Measurements from ENCODE around the gene CEP78. TPM values are rescaled to one million over a fixed set of nuclear protein-coding genes. Genes with fewer than 3 reads are reported as not detected.

CEP78 gene
- total and polyA plus RNA-seq, 12 donors = 1.7 to 5.7 (median 3.2) TPM

DNA sequence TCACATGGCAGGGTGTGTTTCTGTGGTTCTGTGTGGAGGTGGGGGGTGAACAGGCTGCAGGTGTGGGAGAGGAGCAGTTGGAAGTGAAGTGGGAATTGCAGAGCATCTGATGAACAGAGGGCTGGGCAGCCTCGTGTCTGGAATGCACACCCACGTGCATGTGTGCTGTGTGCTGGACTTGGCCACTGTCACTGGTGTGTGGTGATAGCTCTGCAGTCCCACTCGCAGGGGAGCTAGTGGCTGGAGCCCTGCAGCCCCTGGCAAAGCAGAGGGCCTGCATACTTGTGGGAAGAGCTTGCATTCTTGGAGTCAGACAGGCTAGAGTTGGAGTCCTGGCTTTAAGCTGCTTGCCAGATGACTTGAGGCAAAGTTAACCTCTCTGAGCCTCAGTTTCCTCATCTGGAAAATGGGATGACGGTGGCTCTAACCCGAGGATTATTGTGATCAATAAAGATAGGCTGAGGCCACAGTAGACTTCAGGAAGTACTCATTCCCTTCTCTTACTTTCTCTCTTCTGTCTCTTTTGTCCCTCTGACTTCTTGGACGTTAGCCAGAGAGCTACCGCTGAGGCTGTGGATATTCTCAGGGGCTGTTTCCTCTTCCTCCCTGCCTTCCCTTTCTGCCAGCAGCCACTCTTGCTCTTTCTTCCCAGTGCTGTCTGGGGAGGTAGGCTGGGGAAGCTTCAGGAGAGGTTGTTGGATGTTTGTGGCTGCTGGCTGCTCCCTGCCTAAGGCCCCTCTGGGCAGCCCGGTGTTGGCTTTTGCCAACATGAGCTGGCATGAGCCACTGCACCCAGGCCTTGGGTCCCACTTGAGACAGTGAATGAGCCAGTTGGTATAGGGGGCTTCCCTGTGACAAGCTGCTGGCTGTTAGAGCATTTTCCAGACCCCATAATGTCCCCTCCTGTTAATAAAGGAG is 79.3 kb downstream of the CEP78 start:
- no peaks in the 10 kb centered on the region for H3K36me3 ChIP-seq
- no peaks in the 10 kb centered on the region for H3K9me3 ChIP-seq
- peaks cover 0 to 6% (median 0%) of the 10 kb centered on the region in 9 donors for H3K4me1 ChIP-seq
- no peak overlapping the region for H3K4me3 ChIP-seq
- TF ChIP-seq, protein P1, sequence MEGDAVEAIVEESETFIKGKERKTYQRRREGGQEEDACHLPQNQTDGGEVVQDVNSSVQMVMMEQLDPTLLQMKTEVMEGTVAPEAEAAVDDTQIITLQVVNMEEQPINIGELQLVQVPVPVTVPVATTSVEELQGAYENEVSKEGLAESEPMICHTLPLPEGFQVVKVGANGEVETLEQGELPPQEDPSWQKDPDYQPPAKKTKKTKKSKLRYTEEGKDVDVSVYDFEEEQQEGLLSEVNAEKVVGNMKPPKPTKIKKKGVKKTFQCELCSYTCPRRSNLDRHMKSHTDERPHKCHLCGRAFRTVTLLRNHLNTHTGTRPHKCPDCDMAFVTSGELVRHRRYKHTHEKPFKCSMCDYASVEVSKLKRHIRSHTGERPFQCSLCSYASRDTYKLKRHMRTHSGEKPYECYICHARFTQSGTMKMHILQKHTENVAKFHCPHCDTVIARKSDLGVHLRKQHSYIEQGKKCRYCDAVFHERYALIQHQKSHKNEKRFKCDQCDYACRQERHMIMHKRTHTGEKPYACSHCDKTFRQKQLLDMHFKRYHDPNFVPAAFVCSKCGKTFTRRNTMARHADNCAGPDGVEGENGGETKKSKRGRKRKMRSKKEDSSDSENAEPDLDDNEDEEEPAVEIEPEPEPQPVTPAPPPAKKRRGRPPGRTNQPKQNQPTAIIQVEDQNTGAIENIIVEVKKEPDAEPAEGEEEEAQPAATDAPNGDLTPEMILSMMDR (IDR thresholded peaks at IDR 0.05) = no peak
- H3K27ac ChIP-seq = no peak overlapping the region
- ATAC-seq (no peak), DNase-seq (no peak)
- intact Hi-C loops (cut with DNase I) = no loop called here
- WGBS, 2 donors = 37 to 40% methylated on average over 8 of the region's 8 CpGs
- no peaks in the 10 kb centered on the region for H3K27me3 ChIP-seq

DNA sequence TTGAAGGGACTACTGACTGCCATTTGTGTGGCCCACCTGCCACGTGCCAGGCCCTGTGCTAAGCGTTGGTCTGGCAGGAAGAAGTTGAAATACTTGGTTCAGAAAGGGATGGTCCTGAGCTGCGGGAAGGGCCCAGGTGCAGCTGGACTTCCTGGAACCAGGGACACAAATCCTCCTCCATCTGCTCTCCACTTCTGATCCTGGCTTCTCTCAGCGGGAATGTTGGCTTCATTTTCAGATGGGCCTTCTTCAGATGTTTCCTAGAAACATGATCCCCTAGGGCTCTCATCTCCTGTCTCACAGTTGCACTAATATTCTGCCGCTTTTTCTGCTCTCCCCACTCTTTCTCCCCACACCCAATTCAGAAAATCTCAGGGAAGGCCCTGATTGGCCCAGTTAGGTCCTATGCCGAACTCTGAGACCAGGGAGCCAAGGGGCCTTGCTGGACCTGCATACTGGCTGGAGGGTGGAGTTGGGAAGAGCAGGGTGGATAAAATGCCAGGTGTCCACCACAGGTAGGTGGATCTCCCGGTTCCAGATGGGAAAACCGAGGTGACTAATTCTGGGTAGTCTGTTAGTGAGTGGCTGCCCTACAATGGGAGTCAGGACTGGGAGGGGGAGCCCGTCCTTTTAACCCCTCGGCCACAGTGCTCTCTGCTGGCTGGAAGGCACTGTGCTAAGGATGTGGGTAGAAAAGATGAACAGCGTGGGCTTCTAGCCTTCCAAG is 80.5 kb downstream of the CEP78 start:
- no peak overlapping the region for H3K4me3 ChIP-seq
- no peaks in the 10 kb centered on the region for H3K9me3 ChIP-seq
- no peak for DNase-seq
- H3K27ac ChIP-seq = no peak overlapping the region
- H3K4me1 ChIP-seq = peaks cover 0 to 6% (median 0%) of the 10 kb centered on the region in 9 donors
- TF ChIP-seq, protein P1 (IDR thresholded peaks at IDR 0.05) = no peak
- ATAC-seq = no peak
- H3K36me3 ChIP-seq = no peaks in the 10 kb centered on the region
- intact Hi-C loops (cut with DNase I) = no loop called here
- H3K27me3 ChIP-seq = no peaks in the 10 kb centered on the region
- WGBS, 2 donors = 86 to 90% methylated on average over 11 of the region's 11 CpGs

DNA sequence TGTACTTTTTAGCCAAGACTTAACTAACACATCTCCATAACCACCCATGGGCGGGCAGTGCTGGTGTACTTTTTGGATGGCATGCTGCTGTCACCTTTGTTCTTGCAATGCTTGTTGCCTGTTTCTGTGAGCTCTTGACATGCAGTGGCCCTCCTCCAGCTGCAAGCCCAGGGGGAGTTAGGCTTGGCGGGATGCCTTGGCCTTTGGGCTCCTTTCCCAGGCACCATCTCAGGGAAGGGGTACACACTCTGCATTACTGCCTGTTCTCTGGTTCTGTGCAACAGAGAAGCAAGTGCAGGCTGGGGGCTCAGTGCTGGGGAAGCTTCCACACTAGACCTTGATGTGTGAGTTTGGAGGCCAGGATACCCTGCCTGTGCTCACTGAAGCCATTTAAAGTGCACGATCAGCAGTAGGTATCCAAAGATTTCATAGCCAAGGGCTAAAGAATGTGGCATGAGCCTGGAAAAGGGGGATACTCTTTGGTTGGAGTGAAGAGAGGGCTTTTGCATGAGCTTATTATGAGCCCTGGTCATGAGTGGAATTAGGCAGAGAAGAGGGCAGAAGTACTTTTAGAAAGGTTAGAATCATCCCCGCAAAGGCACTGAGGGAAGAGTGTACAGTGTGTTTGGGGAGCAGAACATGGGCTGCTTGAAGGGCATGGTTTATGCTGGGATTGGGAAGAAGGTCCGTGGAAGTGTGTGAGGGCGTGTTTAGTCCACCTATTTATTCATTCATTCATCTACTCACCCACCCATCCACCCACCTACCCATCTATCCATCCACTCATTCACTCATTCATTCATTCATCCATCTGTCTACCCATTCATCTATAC is 83.5 kb downstream of the CEP78 start:
- ATAC-seq (peak in 1 of 8 donors; percentile 23), DNase-seq (peak in 1 of 2 donors; percentile 26)
- intact Hi-C loops (cut with DNase I) = no loop called here
- Histone ChIP-seq H3K4me3 (no peak overlapping the region), H3K27ac (no peak overlapping the region), H3K36me3 (no peaks in the 10 kb centered on the region), H3K4me1 (peaks cover 0 to 6% (median 0%) of the 10 kb centered on the region in 9 donors), H3K27me3 (no peaks in the 10 kb centered on the region), H3K9me3 (no peaks in the 10 kb centered on the region)
- TF ChIP-seq, protein P1 (IDR thresholded peaks at IDR 0.05) = no peak
- WGBS, 2 donors = 88 to 90% methylated on average over 6 of the region's 6 CpGs

Data from heart right ventricle (tissue), 16 donors.